B cell (primary cell): ENCODE results near the gene ANKRD44. TPM values are rescaled to one million over a fixed set of nuclear protein-coding genes. Genes with fewer than 3 reads are reported as not detected.

Source experiments
- ATAC-seq: fragments of 200-7000 bp; cut with Tn5 transposase; one replicate; pipeline ENCODE4 v1.10.0; 2021; ENCODE audit warnings: low read depth, mild to moderate bottlenecking, moderate number of reproducible peaks, moderate library complexity
- CTCF ChIA-PET: fragments of 350-600 bp; sonication (Branson Sonifier 250); formaldehyde crosslinking; loops from one replicate; lab custom pipeline; 2021; ENCODE audit warnings: antibody characterized with exemption, inconsistent platforms; lab: Charles Lee
- POLR2A ChIA-PET: fragments of 350-600 bp; sonication (Branson Sonifier 250); formaldehyde crosslinking; loops from one replicate; lab custom pipeline; 2021; ENCODE audit warnings: antibody characterized with exemption; lab: Charles Lee
- DNase-seq: peaks from one replicate; pipeline ENCODE4 v3.0.0; 2013
- H2AFZ ChIP-seq: 2 replicates; pipeline ENCODE4 v1.6.1; 2012; ENCODE audit warnings: mild to moderate bottlenecking, low read depth, low read length; ENCODE audit not compliant: insufficient read depth, poor library complexity, severe bottlenecking
- H3K27ac ChIP-seq, 2 donors: 1 replicate in 1 of 2; 2 replicates in 1 of 2; pipeline ENCODE4 v1.5.1; 2012 to 2013; ENCODE audit warnings: low read length in 2 of 2, mild to moderate bottlenecking in 2 of 2, moderate library complexity in 1 of 2
- H3K27me3 ChIP-seq, 4 experiments: fragments of 200-600 bp in 1 of 4; sonication (generic) in 1 of 4; replicated peaks in 1 of 4; 1 replicate in 2 of 4; 2 replicates in 2 of 4; pipeline versions ENCODE4 v1.6.1 to v1.7.0; 2013 to 2016; ENCODE audit warnings: low read length in 3 of 4, mild to moderate bottlenecking in 2 of 4, mixed read lengths in 1 of 4, moderate library complexity in 1 of 4; ENCODE audit not compliant: insufficient read depth in 4 of 4, control insufficient read depth in 3 of 4; ENCODE audit errors: control extremely low read depth in 1 of 4
- H3K36me3 ChIP-seq, 2 experiments: replicated peaks in 1 of 2; 1 replicate in 1 of 2; 2 replicates in 1 of 2; pipeline versions ENCODE4 v1.6.1 to v1.7.1; 2013; ENCODE audit warnings: low read length in 1 of 2; ENCODE audit not compliant: insufficient read depth in 2 of 2, control insufficient read depth in 1 of 2; ENCODE audit errors: control extremely low read depth in 1 of 2, extremely low read depth in 1 of 2
- H3K4me1 ChIP-seq, 2 donors: fragments of 200-600 bp in 1 of 2; sonication (generic) in 1 of 2; 1 replicate in 1 of 2; 2 replicates in 1 of 2; pipeline versions ENCODE4 v1.5.1 to v1.6.1; 2013 to 2017; ENCODE audit warnings: low read length in 2 of 2; ENCODE audit not compliant: control insufficient read depth in 2 of 2, insufficient read depth in 2 of 2
- H3K4me2 ChIP-seq: replicated peaks from 2 replicates; pipeline ENCODE3; 2012; ENCODE audit warnings: mild to moderate bottlenecking, low read depth, low read length; ENCODE audit not compliant: poor library complexity, severe bottlenecking
- H3K4me3 ChIP-seq, 5 experiments: fragments of 200-600 bp in 1 of 5; sonication (generic) in 1 of 5; 1 replicate in 3 of 5; 2 replicates in 2 of 5; pipeline versions ENCODE4 v1.5.1 to v1.7.0; 2011 to 2016; ENCODE audit warnings: low read length in 4 of 5, mild to moderate bottlenecking in 4 of 5, low read depth in 2 of 5, control low read depth in 1 of 5, moderate library complexity in 1 of 5; ENCODE audit not compliant: insufficient read depth in 1 of 5; ENCODE audit errors: control extremely low read depth in 1 of 5, extremely low read depth in 1 of 5
- H3K79me2 ChIP-seq: fragments of 200-600 bp; sonication (generic); one replicate; pipeline ENCODE4 v1.6.0; 2016; ENCODE audit warnings: low read length; ENCODE audit not compliant: control insufficient read depth, insufficient read depth
- H3K9ac ChIP-seq: fragments of 200-600 bp; sonication (generic); 2 replicates; pipeline ENCODE4 v1.6.1; 2017; ENCODE audit warnings: mild to moderate bottlenecking, low read length, moderate library complexity
- H3K9me3 ChIP-seq, 3 donors: one replicate each; pipeline versions ENCODE4 v1.6.1 to v1.7.1; 2013; ENCODE audit warnings: low read length in 2 of 3; ENCODE audit not compliant: control insufficient read depth in 2 of 3, insufficient read depth in 1 of 3; ENCODE audit errors: control extremely low read depth in 1 of 3
- H4K20me1 ChIP-seq: 2 replicates; pipeline ENCODE4 v1.6.0; 2012; ENCODE audit warnings: mild to moderate bottlenecking, low read length; ENCODE audit not compliant: insufficient read depth, control insufficient read depth, poor library complexity, severe bottlenecking
- H3K27ac Mint-ChIP-seq: one replicate; pipeline ENCODE4 v1.8.0; 2021; ENCODE audit warnings: mixed read lengths
- H3K27me3 Mint-ChIP-seq: one replicate; pipeline ENCODE4 v1.8.0; 2021; ENCODE audit warnings: mixed read lengths
- H3K4me1 Mint-ChIP-seq: one replicate; pipeline ENCODE4 v1.8.0; 2021; ENCODE audit warnings: mixed read lengths
- H3K4me3 Mint-ChIP-seq: one replicate; pipeline ENCODE4 v1.8.0; 2021; ENCODE audit warnings: mixed read lengths
- H3K9me3 Mint-ChIP-seq: one replicate; pipeline ENCODE4 v1.8.0; 2022; ENCODE audit warnings: mixed read lengths; ENCODE audit not compliant: insufficient read depth
- CTCF ChIP-seq: fragments of 200-600 bp; IDR thresholded peaks from one replicate; pipeline ENCODE4 v1.8.0; 2022; ENCODE audit warnings: antibody characterized with exemption, mild to moderate bottlenecking
- EZH2 ChIP-seq: IDR thresholded peaks from 2 replicates; pipeline ENCODE4 v1.6.1; 2012; ENCODE audit warnings: borderline replicate concordance, low read depth, mild to moderate bottlenecking, moderate library complexity, low read length; ENCODE audit not compliant: insufficient read depth, poor library complexity, severe bottlenecking
- WGBS: methylation state at CpG from one replicate; pipeline ENCODE4 v1.1.5; 2013; ENCODE audit warnings: missing lambda C conversion rate; ENCODE audit not compliant: insufficient coverage; 5-methylcytosine and 5-hydroxymethylcytosine counted together
- intact Hi-C: fragments of 100-400 bp; cut with micrococcal nuclease; formaldehyde crosslinking; loops from one replicate; pipeline ENCODE4 v1.10.0; 2022
- polyA plus RNA-seq: library from polyadenylated mRNA; depleted of rRNA; stranded (reverse); fragments of >200 nt; gene quantifications from 2 replicates; pipeline ENCODE4 v1.2.3, GENCODE V29; 2012
- total RNA-seq, 2 donors: library from RNA; stranded (reverse); fragments of 120-200 nt in 1 of 2; gene quantifications; 1 replicate in 1 of 2; 2 replicates in 1 of 2; pipeline versions ENCODE4 v1.2.3 to v1.2.4, GENCODE V29; 2013 to 2022

The ANKRD44 gene
- total and polyA plus RNA-seq, 2 donors (not counting 1 experiment from before 2014, with no cell fraction given) = 92.6 to 457 TPM

DNA sequence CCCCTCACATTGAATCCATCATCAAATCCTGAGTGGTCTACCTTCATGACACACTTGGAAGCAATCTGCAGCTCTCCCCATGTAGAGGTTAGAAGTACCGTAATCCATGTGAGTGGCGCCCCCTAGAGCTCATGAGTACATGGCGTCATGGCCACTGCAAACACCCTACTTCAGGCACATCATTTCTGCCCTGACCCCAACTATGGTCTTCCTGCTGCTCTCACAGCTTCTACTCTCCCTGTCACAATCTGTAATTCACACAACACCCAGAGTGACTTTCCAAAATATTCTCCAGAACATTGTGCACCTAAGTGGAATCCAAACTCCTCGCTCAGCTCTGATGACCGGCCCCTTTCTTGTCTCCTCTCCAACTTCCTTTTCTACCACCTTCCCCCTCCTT lies 141.9 kb downstream of the ANKRD44 start:
- H3K27me3 ChIP-seq = no peaks in the 10 kb centered on the region
- ChIA-PET POLR2A (interaction anchor here (1.0 kb wide), 2 partner anchors 50 to 55 kb away, joined by 3 read pairs; no protein-coding TSS in a partner anchor), CTCF (interaction anchor here (0.5 to 19.2 kb wide), 31 partner anchors 9 to 991 kb away, joined by 3 to 328 read pairs (median 6); partner anchors contain the start of gene ANKRD44)
- no peak overlapping the region for H2AFZ ChIP-seq
- WGBS = 59% methylated on average over 5 of the region's 5 CpGs
- H3K36me3 ChIP-seq = peaks cover 0 to 37% of the 10 kb centered on the region in 2 experiments
- Mint-ChIP-seq H3K4me1 (peaks cover 78% of the 10 kb centered on the region), H3K4me3 (peak overlapping the region; percentile 4), H3K27ac (peak overlapping the region; percentile 64), H3K9me3 (no peaks in the 10 kb centered on the region), H3K27me3 (no peaks in the 10 kb centered on the region)
- H3K9me3 ChIP-seq = no peaks in the 10 kb centered on the region
- H3K4me1 ChIP-seq = peaks cover 61 to 64% of the 10 kb centered on the region in 2 donors
- peak; percentile 76 for ATAC-seq
- intact Hi-C loops = loop anchor here (1.0 to 5.0 kb wide), 4 partner anchors 16 to 209 kb away; no protein-coding TSS in a partner anchor
- peak; percentile 82 for DNase-seq
- H4K20me1 ChIP-seq = peaks cover 22% of the 10 kb centered on the region
- H3K4me2 ChIP-seq = peak overlapping the region; percentile 18
- H3K4me3 ChIP-seq = no peak overlapping the region
- TF ChIP-seq EZH2 (no peak), CTCF (peak; percentile 79)
- H3K79me2 ChIP-seq = peaks cover 100% of the 10 kb centered on the region
- peak overlapping the region; percentile 2 to 60 for H3K27ac ChIP-seq
- no peak overlapping the region for H3K9ac ChIP-seq

DNA sequence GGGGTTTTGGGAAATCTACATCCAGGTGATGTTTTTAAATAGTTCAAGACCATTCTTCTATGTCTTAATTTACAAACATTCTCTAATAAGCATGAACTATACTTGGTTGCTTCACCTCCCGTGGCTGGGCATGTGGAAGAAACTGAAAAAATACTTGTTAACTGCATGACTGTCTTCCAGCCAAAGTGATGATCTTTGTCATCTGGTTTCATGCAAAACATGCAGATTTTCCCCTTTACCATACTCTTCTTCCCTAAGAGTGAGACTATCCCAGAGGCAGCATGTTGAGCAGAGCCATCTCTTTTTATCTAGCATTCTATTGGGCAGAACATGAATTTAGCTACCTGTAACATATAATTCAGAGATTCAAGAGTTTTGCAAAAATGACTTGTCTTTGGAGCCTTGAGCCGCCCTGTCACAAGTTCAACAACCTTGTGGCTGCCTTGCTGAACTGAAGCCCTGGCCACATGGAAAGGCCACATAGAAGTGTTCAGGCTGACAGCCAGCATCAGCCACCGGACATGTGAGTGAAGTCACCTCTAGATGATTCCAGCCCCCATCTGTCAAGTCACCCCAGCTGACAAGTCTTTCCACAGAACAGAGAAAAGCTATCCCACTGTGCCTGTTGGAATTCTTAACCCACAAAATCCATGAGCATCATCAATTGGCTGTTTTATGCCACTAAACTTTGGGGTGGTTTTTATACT lies 142.8 kb downstream of the ANKRD44 start:
- Mint-ChIP-seq H3K27ac (peak overlapping the region; percentile 60), H3K27me3 (no peaks in the 10 kb centered on the region), H3K4me1 (peaks cover 83% of the 10 kb centered on the region), H3K4me3 (no peak overlapping the region), H3K9me3 (no peaks in the 10 kb centered on the region)
- no peak overlapping the region for H3K4me3 ChIP-seq
- peak overlapping the region in 1 of 2 donors; percentile 20 for H3K27ac ChIP-seq
- TF ChIP-seq CTCF = no peak
- TF ChIP-seq EZH2 = no peak
- peak overlapping the region; percentile 7 for H3K4me2 ChIP-seq
- peaks cover 0 to 45% of the 10 kb centered on the region in 2 experiments for H3K36me3 ChIP-seq
- no peaks in the 10 kb centered on the region for H3K9me3 ChIP-seq
- no peak overlapping the region for H2AFZ ChIP-seq
- H3K4me1 ChIP-seq = peaks cover 66% of the 10 kb centered on the region in 2 donors
- H4K20me1 ChIP-seq = peaks cover 22% of the 10 kb centered on the region
- ATAC-seq (no peak), DNase-seq (no peak)
- 97% methylated on average over 2 of the region's 3 CpGs for WGBS
- H3K9ac ChIP-seq = no peak overlapping the region
- POLR2A ChIA-PET = interaction anchor here (1.0 kb wide), 2 partner anchors 49 to 54 kb away, joined by 3 read pairs; no protein-coding TSS in a partner anchor
- peaks cover 100% of the 10 kb centered on the region for H3K79me2 ChIP-seq
- intact Hi-C loops = loop anchor here (1.0 to 5.0 kb wide), 4 partner anchors 15 to 210 kb away; no protein-coding TSS in a partner anchor
- H3K27me3 ChIP-seq = no peaks in the 10 kb centered on the region
- CTCF ChIA-PET = interaction anchor here (0.8 to 19.2 kb wide), 25 partner anchors 10 to 211 kb away, joined by 3 to 328 read pairs (median 9); partner anchors contain the start of gene ANKRD44
